GM19372 (cell line): ENCODE data around the gene TSR2.
"Not testable (repeated sequence)": the region's sequence is repeated elsewhere in the genome, so short reads cannot be mapped to it uniquely, and the experiment has no call there.

ENCODE experiments used
- ATAC-seq: cut with Tn5 transposase; IDR thresholded peaks from one replicate; pipeline ENCODE4 v1.9.1; 2021; ENCODE audit warnings: mild to moderate bottlenecking, low read depth, moderate library complexity; ENCODE audit not compliant: unreplicated experiment

Gene TSR2

GRCh38 chrX:54470054-54470760 is 30.0 kb downstream of the TSR2 start:
- ATAC-seq: no peak

GRCh38 chrX:54473993-54474859 is 34.0 kb downstream of the TSR2 start:
- ATAC-seq: no peak

DNA sequence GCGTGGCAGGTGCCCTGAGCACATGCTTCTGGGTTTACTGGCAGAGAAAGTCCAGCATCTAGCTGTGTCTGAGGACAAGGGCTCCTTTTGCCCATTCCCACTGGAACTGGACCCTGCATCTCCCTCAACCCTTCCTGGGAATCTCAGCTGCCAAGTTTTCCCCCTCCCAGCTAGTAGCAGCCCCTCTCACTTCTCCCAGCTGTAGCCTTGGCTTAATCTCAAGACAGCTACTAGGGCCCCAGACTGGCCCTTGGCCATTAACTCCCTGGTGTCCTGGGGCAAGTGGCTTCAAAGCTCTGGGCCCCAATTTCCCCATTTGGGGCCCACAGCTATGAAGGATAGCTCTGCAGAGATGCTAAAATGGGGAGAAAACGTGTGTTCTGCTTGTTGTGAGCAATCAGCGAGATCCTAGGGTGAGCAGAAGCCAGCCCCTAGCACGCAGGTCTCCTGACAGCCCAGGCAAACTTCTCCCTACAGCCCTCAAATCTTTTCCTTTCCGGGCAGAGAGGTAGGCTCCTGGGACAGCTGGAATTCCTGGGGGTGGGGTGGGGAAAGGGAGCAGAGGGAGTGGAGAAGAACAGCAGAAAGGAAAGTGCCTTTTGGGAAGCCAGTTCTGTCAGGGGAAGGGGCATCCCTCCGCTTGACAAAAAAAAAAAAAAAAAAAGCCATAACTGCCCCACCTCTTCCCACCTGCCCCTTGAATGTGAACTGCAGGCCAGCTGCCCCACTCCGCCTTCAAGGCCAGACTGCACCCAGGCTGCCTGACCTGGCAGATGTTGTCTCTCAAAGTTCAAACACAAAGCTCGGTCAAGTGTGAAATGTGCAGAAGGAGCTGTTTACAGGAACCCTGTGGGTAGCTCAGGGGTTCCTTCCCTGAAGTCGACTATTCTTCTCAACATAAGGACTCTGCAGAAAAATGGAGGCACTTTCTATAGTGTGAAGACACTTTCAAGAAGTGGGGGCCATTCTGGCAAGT is 39.2 kb downstream of the TSR2 start:
- no peak for ATAC-seq

GRCh38 chrX:54482839-54483593 is 42.8 kb downstream of the TSR2 start:
- ATAC-seq: no peak

DNA sequence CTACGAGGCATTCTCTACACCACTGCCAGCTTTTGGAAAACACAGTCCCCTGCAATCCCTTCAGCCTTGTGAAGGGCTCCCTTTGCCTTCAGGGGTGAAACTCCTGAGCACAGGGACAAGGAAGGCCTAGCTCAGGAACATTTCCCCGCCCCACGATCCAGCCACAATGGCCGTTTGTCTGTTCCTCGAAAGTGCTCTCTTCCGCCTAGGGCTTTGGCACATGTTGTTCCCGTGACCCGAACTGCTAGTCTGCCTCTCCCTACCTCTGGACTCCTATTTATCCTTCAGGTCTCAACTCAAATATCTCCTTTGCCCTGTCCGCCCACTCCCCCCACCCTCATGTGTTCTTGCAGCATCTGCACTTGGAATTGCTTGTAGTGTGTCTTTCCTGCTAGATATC is 43.7 kb downstream of the TSR2 start:
- ATAC-seq: no peak

DNA sequence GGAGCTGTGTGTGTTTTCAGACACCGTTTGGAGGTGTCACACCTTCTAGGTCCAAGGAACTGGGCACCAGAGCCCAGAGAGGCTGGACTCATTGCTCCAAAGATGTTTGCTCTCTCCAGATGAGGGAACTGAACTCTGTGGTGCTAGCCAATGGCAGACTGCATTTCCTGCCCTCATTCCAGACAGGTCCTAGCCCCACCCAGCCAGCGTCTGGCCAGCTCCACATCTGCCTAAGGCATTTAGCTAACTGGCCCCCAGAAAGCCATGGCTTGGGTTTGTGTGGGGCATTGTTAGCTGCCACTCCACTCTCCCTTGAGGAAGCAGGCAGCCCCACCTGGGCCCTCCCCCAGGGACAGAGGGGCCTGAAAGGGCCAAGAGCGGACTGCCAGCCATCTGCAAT is 44.5 kb downstream of the TSR2 start:
- no peak for ATAC-seq

DNA sequence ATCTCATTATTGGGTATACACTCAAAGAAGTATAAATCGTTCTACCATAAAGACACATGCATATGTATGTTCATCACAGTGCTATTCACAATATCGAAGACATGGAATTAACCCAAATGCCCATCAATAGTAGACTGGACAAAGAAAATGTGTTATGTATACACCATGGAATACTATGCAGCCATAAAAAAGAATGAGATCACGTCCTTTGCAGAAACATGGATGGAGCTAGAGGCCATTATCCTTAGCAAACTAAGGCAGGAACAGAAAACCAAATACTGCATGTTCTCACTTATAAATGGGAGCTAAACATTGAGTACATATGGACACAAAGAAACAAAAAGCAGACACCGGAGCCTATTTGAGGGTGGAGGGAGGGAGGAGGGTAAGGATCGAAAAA is 49.6 kb downstream of the TSR2 start:
- not testable (repeated sequence) for ATAC-seq

DNA sequence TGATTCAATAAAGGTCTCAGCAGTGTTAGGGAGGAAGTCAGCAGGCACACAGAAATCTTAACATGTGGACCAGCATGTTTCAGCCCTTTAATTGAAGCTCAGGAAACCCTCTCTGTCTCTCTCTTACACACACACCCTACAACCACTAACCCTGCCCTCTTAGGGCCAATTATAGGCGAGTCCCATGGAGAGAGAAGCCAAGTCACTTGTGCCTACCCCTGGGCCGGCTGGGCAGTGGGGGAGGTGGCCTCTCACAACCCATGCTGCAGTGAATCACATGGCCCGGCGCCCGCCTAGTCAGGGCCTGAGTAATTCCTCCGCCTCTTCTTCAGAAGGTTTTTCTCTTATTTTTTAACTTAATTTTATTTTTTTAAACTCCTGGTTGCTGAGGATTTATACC is 52.1 kb downstream of the TSR2 start:
- ATAC-seq: no peak

GRCh38 chrX:54494166-54494988 is 54.2 kb downstream of the TSR2 start:
- ATAC-seq: no peak
